Panc1 (cell line): ENCODE results near the gene PER2.

Source experiments
- CTCF ChIP-seq: fragments of 450-650 bp; IDR thresholded peaks from 2 replicates; pipeline ENCODE4 v1.5.1; 2017; ENCODE audit warnings: mild to moderate bottlenecking
- POLR2AphosphoS5 ChIP-seq: IDR thresholded peaks from 2 replicates; pipeline ENCODE4 v1.6.1; 2012; ENCODE audit warnings: mild to moderate bottlenecking, low read depth, low read length, moderate library complexity
- SIN3A ChIP-seq: IDR thresholded peaks from 2 replicates; pipeline ENCODE4 v1.6.1; 2012; ENCODE audit warnings: low read depth, mild to moderate bottlenecking, low read length, moderate library complexity, borderline replicate concordance; ENCODE audit not compliant: insufficient read depth
- TCF7L2 ChIP-seq: IDR thresholded peaks from 2 replicates; pipeline ENCODE4 v1.6.1; 2011; ENCODE audit warnings: mild to moderate bottlenecking, low read depth, low read length, inconsistent platforms

GRCh38 chr2:238228700-238229099, 59.7 kb downstream of the PER2 start:
- TF ChIP-seq CTCF (no peak), POLR2AphosphoS5 (no peak), TCF7L2 (no peak), SIN3A (no peak)
